Left kidney (tissue), 2 donors: ENCODE results near the gene TNFAIP3. TPM values are rescaled to one million over a fixed set of nuclear protein-coding genes. Genes with fewer than 3 reads are reported as not detected.

ENCODE experiments used
- DNase-seq: peaks from one replicate; pipeline ENCODE4 v3.0.0-alpha.2; 2013
- polyA plus RNA-seq: library from polyadenylated mRNA; unstranded; fragments of 120-200 nt; gene quantifications from one replicate; pipeline ENCODE4 v1.2.1, GENCODE V29; 2013; ENCODE audit not compliant: insufficient read length

Gene TNFAIP3
- polyA plus RNA-seq, 1 donor = 7.4 TPM

- DNase-seq = no peak
Measured at GRCh38 chr6:137903274-137903932, 36.3 kb downstream of the TNFAIP3 start.

DNA sequence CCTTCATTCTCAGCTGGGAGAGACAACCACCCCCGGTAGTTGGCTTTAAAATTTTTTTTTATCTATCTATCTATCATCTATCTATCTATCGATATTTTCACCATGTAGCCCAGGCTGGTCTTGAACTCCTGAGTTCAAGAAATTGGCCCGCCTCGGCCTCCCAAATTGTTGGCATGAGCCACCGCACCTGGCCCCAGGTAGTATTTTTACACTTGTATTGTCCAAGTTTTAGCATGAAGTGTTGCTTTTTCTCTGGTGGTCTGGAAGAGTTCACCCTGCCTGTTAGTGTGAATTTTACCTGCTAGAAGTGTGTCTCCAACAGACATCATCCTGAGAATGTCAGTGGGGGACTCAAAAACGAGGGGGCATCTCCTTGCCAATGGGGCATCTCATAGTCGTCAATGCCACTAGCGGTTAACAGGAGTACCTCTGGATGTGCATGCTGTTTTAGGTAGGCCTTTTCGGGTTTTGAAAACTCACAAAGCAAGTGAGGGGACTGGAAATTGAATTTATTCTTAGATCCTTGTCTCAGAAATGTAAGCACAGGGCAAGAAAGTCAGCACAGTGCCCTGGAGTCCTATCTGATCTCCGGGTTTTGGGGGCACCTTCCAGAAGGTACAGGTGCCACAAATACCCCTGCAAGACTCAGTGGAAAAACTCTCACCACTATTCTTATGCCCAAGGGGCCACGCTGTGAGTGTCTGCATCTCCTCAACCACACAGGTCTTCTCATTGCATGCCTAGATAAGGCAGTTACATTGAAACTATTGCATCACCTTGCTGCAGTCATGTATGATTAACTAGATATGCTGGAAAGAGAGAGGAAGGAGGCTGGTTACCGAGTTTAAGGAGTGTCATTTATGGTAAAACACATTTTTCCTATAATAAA lies 37.1 kb downstream of the TNFAIP3 start:
- no peak for DNase-seq

GRCh38 chr6:137904822-137905617 lies 38.0 kb downstream of the TNFAIP3 start:
- DNase-seq = no peak

GRCh38 chr6:137906020-137906472 lies 39.0 kb downstream of the TNFAIP3 start:
- DNase-seq = no peak

GRCh38 chr6:137907170-137907569 lies 40.1 kb downstream of the TNFAIP3 start:
- DNase-seq = no peak

- DNase-seq = no peak
Measured at GRCh38 chr6:137909533-137909932, 42.5 kb downstream of the TNFAIP3 start.

DNA sequence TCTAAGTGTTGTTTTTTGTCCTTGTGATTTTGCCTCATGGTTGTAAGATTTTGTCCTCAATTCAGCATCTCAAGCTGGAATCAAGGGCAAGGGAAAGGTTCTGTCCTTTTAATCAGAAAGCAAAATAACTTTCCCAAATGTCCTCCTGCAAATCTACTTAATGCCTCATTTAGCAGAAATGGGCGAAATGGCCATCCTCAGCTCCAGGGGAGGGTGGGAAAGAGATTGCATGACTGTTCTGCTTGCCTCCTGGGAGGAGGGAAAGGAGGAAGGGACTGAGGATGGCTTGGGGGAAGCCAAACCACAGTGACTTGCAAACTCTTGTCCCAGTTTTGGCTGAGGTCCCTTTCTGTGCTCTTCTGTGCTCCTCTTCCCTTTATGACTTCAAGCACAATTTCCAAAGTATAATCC lies 43.4 kb downstream of the TNFAIP3 start:
- DNase-seq = no peak

DNA sequence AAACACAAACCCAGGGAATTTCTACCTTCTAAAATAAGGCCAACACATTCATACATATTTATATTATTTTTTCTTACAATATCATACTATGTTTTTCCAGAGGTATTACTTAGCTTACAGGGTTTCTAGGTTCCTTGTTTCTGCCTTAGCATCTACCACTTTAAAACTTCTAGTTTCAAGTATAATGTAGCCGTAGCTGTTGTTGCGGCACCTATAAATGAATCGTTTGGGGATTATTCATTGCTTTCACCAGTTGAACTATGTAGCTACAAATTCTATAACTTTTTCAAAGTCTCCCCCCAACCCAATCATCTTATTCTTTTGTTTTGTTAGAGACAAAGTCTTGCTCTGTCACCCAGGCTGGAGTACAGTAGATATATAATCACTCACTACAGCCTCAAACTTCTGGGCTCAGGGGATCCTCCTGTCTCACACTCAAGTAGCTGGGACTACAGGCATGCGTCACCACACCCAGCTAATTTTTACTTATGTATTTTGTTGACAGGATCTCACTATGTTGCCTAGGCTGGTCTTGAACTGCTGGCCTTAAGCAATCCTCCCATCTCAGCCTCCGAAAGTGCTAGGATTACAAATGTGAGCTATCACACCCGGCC lies 43.9 kb downstream of the TNFAIP3 start:
- DNase-seq = no peak

GRCh38 chr6:137911675-137912191 lies 44.7 kb downstream of the TNFAIP3 start:
- DNase-seq = no peak

GRCh38 chr6:137912813-137913212 lies 45.8 kb downstream of the TNFAIP3 start:
- no peak for DNase-seq

- DNase-seq = no peak
Measured at GRCh38 chr6:137913434-137913833, 46.4 kb downstream of the TNFAIP3 start.

- DNase-seq = no peak
Measured at GRCh38 chr6:137913996-137914529, 47.0 kb downstream of the TNFAIP3 start.

GRCh38 chr6:137914530-137915193 lies 47.6 kb downstream of the TNFAIP3 start:
- no peak for DNase-seq

DNA sequence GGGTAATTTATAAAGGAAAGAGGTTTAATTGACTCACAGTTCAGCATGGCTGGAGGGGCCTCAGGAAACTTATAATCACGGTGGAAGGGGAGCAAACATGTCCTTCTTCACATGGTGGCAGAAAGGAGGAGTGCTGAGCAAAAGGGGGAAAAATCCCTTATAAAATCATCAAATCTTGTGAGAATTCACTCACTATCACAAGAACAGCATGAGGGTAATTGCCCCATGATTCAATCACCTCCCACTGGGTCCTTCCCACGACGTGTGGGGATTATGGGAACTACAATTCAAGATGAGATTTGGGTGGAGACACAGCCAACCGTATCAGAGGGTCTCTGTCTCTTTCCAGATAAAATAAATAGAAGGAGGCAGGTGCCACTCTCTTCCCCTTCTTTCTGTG lies 48.7 kb downstream of the TNFAIP3 start:
- DNase-seq = no peak

GRCh38 chr6:137917551-137918325 lies 50.7 kb downstream of the TNFAIP3 start:
- no peak for DNase-seq

DNA sequence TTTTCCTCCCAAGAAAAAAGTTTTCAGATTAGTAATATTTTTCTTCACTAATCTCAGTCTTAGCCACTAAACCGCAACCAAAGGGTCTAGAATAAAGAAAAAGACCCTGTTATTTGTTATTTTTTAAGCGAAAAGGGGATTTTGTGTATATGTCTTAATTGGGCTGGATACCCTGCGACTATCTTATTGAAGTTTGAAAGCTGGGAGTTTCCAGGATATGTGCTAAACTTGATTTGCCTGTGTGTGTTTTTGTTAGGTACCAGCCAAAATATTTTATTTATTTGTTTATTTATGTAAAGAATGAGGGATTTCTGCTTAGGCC lies 52.4 kb downstream of the TNFAIP3 start:
- no peak for DNase-seq

- no peak for DNase-seq
Measured at GRCh38 chr6:137919837-137920730, 53.0 kb downstream of the TNFAIP3 start.

GRCh38 chr6:137921823-137922222 lies 54.8 kb downstream of the TNFAIP3 start:
- no peak for DNase-seq
